Upper lobe of right lung (tissue), 1 donor: ENCODE results near the gene G3BP1. TPM values are rescaled to one million over a fixed set of nuclear protein-coding genes. Genes with fewer than 3 reads are reported as not detected.

ENCODE experiments used
- ATAC-seq: fragments of 200-7000 bp; cut with Tn5 transposase; one replicate; pipeline ENCODE4 v1.9.1; 2020; ENCODE audit warnings: mild to moderate bottlenecking, moderate library complexity
- DNase-seq: peaks from one replicate; pipeline ENCODE4 v3.0.0-alpha.2; 2020
- H3K27ac ChIP-seq: fragments of 200-600 bp; one replicate; pipeline ENCODE4 v1.8.0; 2022
- H3K27me3 ChIP-seq: fragments of 200-600 bp; one replicate; pipeline ENCODE4 v1.8.0; 2022; ENCODE audit warnings: mild to moderate bottlenecking
- H3K36me3 ChIP-seq: fragments of 200-600 bp; one replicate; pipeline ENCODE4 v1.8.0; 2022
- H3K4me1 ChIP-seq: fragments of 200-600 bp; one replicate; pipeline ENCODE4 v1.8.0; 2022
- H3K4me3 ChIP-seq: fragments of 200-600 bp; one replicate; pipeline ENCODE4 v1.8.0; 2022; ENCODE audit warnings: mild to moderate bottlenecking
- H3K9me3 ChIP-seq: fragments of 200-600 bp; one replicate; pipeline ENCODE4 v1.8.0; 2022
- intact Hi-C: fragments of 100-400 bp; cut with DNase I; formaldehyde crosslinking; loops from one replicate; pipeline ENCODE4 v1.11.0; 2022
- total RNA-seq: library from RNA; stranded (reverse); fragmentation: NEBNext Ultra II Directional; extraction: Animal tissue kit (Norgen Biotek cat#: 25700); gene quantifications from one replicate; pipeline ENCODE4 v1.2.1, GENCODE V29; 2021
- TF ChIP-seq, protein P1 (sequence below): fragments of 200-600 bp; IDR thresholded peaks from one replicate; pipeline ENCODE4 v1.8.0; 2022; ENCODE audit warnings: antibody characterized with exemption
- donor health status: DM: no; HTN: yes; CAD: no; lungs with severe emphysema.

The G3BP1 gene
- total RNA-seq, 1 donor from 2014 or later: 158 TPM

DNA sequence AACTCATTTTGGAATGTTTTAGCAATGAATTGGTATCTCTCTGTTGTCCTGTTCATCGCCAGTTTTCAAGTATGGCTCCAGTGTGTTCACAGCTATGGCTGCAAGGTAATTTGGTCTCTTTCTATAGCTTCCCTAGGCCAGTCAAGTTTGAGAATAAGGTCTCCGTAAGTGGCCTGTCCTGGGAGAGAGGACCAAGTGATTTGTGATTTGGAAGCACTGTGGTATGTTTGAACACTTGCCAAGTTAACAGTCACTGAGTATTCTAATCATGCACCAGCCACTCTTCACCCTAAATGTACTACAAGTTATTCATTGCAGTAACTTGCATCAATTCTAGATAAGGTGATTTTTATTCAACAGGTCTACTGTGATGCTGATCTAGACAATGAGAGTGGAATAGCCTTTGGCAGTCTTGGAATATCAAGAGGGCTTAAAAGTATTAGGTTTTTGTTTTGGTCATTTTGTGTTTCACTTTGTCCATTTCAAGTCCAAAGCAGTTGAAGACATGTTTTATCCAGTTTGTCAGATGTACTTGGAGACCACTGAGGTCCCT lies 41.1 kb downstream of the G3BP1 start:
- Histone ChIP-seq H3K4me3 (no peak overlapping the region), H3K9me3 (no peaks in the 10 kb centered on the region), H3K27ac (no peak overlapping the region), H3K27me3 (no peaks in the 10 kb centered on the region), H3K4me1 (peaks cover 9% of the 10 kb centered on the region), H3K36me3 (peaks cover 29% of the 10 kb centered on the region)
- TF ChIP-seq, protein P1, sequence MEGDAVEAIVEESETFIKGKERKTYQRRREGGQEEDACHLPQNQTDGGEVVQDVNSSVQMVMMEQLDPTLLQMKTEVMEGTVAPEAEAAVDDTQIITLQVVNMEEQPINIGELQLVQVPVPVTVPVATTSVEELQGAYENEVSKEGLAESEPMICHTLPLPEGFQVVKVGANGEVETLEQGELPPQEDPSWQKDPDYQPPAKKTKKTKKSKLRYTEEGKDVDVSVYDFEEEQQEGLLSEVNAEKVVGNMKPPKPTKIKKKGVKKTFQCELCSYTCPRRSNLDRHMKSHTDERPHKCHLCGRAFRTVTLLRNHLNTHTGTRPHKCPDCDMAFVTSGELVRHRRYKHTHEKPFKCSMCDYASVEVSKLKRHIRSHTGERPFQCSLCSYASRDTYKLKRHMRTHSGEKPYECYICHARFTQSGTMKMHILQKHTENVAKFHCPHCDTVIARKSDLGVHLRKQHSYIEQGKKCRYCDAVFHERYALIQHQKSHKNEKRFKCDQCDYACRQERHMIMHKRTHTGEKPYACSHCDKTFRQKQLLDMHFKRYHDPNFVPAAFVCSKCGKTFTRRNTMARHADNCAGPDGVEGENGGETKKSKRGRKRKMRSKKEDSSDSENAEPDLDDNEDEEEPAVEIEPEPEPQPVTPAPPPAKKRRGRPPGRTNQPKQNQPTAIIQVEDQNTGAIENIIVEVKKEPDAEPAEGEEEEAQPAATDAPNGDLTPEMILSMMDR: no peak
- DNase-seq (no peak), ATAC-seq (no peak)
- intact Hi-C loops: no loop called here

DNA sequence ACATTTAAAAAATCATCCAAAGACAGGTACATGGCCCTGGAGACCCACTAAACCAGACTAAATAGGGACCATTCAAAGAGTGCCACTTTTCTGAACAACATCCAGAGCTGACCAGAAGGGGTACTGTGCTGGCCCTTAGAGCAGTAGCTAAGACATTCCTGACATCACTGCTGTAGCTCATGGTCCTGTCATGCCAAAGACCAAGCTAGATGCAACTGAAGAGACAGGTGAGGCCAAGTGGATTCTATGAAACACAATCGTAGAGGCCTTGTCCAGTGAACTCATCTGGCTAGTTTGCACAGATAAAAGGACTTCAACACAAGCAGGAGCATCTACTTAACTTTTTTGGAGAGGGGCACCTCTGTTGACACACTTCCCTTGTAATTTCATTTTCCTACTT lies 43.3 kb downstream of the G3BP1 start:
- Histone ChIP-seq H3K27ac (no peak overlapping the region), H3K4me3 (no peak overlapping the region), H3K9me3 (no peaks in the 10 kb centered on the region), H3K27me3 (no peaks in the 10 kb centered on the region), H3K36me3 (peaks cover 24% of the 10 kb centered on the region), H3K4me1 (no peaks in the 10 kb centered on the region)
- TF ChIP-seq, protein P1: no peak
- DNase-seq: no peak
- ATAC-seq: no peak
- intact Hi-C loops: no loop called here

DNA sequence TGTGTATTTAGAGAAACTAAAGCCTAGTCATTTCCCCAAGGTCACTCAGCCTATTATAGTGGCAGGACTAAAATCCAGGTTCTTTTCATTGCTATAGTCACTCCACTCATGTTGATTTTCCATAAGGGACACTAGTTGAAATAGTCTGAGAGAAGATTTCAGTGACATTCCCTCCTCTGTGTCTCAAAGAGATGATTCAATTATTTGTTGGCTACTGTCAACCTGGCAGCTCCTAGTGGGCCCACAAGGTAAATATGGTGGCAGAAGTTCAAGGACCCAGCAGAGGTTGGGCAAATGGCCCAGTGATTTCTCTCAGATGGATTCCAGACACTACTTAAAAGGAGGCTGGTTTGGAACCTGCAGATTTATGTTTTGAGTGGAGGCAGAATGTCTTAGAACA lies 48.1 kb downstream of the G3BP1 start:
- Histone ChIP-seq H3K4me3 (no peak overlapping the region), H3K4me1 (no peaks in the 10 kb centered on the region), H3K27me3 (no peaks in the 10 kb centered on the region), H3K27ac (no peak overlapping the region), H3K36me3 (peaks cover 3% of the 10 kb centered on the region), H3K9me3 (no peaks in the 10 kb centered on the region)
- DNase-seq (no peak), ATAC-seq (no peak)
- TF ChIP-seq, protein P1: no peak
- intact Hi-C loops: no loop called here

DNA sequence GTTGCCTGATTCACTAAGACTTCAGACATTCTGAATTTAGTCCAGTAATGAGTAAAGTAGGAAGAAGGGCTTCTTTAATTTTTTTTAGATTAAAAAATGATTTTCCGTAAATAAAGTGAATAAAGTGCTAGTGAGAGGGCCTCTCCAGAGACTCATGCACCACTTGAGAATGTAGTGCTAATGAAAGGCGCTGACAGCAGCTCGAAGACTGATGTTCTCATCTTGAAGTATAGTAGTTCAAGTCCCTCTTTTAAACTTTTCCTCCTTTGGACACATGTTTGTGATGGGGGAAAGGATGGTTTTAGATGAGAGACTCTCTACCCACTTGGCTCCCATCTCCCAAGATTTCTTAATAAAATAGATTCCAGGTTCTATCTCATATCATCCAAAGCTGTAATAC lies 48.5 kb downstream of the G3BP1 start:
- Histone ChIP-seq H3K27ac (no peak overlapping the region), H3K4me1 (no peaks in the 10 kb centered on the region), H3K4me3 (no peak overlapping the region), H3K27me3 (no peaks in the 10 kb centered on the region), H3K9me3 (no peaks in the 10 kb centered on the region), H3K36me3 (peaks cover 3% of the 10 kb centered on the region)
- intact Hi-C loops: no loop called here
- TF ChIP-seq, protein P1: no peak
- ATAC-seq: no peak
- DNase-seq: no peak

DNA sequence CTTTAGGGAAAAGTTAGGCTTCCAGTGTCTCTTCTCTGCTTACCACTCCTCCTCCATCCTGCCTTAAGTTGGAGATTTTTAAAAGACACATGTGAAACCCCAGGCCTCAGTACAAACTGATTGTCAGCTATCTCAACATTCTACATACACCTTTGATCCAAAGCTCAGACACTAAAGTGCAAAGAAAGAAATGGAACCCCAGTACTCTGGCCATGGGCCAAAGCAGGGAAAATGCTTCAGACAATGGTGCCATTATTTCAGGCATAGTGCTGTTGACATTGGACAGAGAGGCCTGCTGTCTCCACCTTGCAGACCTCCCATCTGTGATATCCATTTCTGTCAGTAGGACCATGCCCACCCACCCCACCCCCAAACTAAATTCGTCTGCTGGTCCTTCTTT lies 49.1 kb downstream of the G3BP1 start:
- DNase-seq (no peak), ATAC-seq (no peak)
- no peak overlapping the region for H3K4me3 ChIP-seq
- TF ChIP-seq, protein P1: no peak
- intact Hi-C loops: no loop called here
- H3K4me1 ChIP-seq: no peaks in the 10 kb centered on the region
- H3K27me3 ChIP-seq: no peaks in the 10 kb centered on the region
- H3K36me3 ChIP-seq: peaks cover 3% of the 10 kb centered on the region
- no peak overlapping the region for H3K27ac ChIP-seq
- no peaks in the 10 kb centered on the region for H3K9me3 ChIP-seq

DNA sequence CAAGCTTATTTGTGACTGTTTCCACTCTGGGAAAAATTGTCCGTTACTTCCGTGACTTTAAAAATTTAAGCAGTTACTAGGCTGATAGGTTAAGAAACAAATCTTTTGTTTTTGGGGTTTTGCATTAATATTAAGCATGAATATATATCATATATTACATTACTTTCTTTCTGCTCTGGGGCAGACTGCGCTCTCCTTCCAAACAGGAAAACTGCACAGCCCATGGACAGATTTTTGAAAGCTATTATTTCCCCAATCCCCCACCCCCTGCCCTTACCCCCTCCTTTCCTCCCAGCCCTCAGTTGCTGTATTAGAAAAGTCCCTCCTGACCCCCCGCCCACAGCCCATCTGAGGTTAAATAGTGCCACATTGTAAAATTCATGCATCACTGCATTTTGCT lies 50.4 kb downstream of the G3BP1 start:
- Histone ChIP-seq H3K36me3 (peaks cover 2% of the 10 kb centered on the region), H3K27me3 (no peaks in the 10 kb centered on the region), H3K4me3 (no peak overlapping the region), H3K4me1 (no peaks in the 10 kb centered on the region), H3K27ac (no peak overlapping the region), H3K9me3 (no peaks in the 10 kb centered on the region)
- ATAC-seq (no peak), DNase-seq (no peak)
- TF ChIP-seq, protein P1: no peak
- intact Hi-C loops: no loop called here
